ENCODE data around the gene HIBADH. TPM values are rescaled to one million over a fixed set of nuclear protein-coding genes. Genes with fewer than 3 reads are reported as not detected.

HIBADH gene
- total RNA-seq, 1 experiment from 2014 or later = 31.2 TPM

DNA sequence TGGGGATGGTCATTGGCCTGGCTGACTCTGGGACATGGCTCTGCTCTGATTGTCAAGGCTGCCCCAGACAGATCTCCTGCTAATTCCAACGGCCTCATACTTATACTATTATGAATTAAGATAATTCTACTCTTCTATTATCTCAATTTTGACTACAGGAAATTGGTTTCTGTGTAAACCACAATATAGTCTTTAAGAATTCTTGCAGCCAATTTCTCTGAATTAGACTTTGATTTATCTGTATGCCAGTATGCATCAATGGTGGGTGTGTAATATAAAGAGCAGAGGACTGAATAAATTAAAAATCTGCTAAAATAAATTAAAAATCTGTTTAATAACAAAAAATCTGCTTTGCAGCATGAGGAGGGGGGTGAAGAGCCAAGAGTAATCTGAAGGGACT, 27.0 kb downstream of the HIBADH start:
- no peaks in the 10 kb centered on the region for H3K9me3 ChIP-seq (ENCODE audit: control insufficient read depth, insufficient read depth, low read depth, low read length)
- H3K27me3 ChIP-seq (ENCODE audit: control insufficient read depth, insufficient read depth, low read length) = no peaks in the 10 kb centered on the region
- intact Hi-C loops (cut with micrococcal nuclease; ENCODE audit: unreplicated experiment) = no loop called here
- CTCF ChIA-PET = no interaction called here
- BruUV-seq (replicated peaks) = no TSS peak
- no peaks in the 10 kb centered on the region for H3K36me3 ChIP-seq (ENCODE audit: control insufficient read depth, insufficient read depth, low read length)
- DNase-seq (ENCODE audit: low read depth, low spot score) = no peak
- in situ Hi-C loops (cut with HindIII; ENCODE audit: low pct_unique_long_range_greater_than_20kb, low sequenced_read_pairs) = no loop called here
- TF ChIP-seq REST (IDR thresholded peaks at IDR 0.05; ENCODE audit: insufficient read depth in 1 of 2, low read depth in 2 of 2, low read length in 1 of 2) (no peak), POLR2AphosphoS5 (IDR thresholded peaks at IDR 0.05; ENCODE audit: low read depth, low read length) (no peak), SIN3A (IDR thresholded peaks at IDR 0.05; ENCODE audit: borderline replicate concordance, insufficient read depth, low read depth, low read length) (no peak), CTCF (IDR thresholded peaks at IDR 0.05) (no peak), TCF7L2 (IDR thresholded peaks at IDR 0.05; ENCODE audit: low read depth, low read length) (no peak)
- peaks cover under 1% of the 10 kb centered on the region; the same call in 1 of the 2 replicates for H3K4me1 ChIP-seq (ENCODE audit: control insufficient read depth, insufficient read depth, low read length)
- no peak for ATAC-seq
- POLR2A ChIA-PET = no interaction called here
- H3K4me3 ChIP-seq (ENCODE audit: low read depth in 2 of 2, low read length in 2 of 2) = no peak overlapping the region
- H3K27ac ChIP-seq (ENCODE audit: low read length) = no peak overlapping the region

GRCh38 chr7:27634671-27635493, 27.8 kb downstream of the HIBADH start:
- POLR2A ChIA-PET = no interaction called here
- intact Hi-C loops (cut with micrococcal nuclease; ENCODE audit: unreplicated experiment) = no loop called here
- Histone ChIP-seq H3K4me1 (ENCODE audit: control insufficient read depth, insufficient read depth, low read length) (no peaks in the 10 kb centered on the region), H3K36me3 (ENCODE audit: control insufficient read depth, insufficient read depth, low read length) (no peaks in the 10 kb centered on the region), H3K9me3 (ENCODE audit: control insufficient read depth, insufficient read depth, low read depth, low read length) (no peaks in the 10 kb centered on the region), H3K4me3 (ENCODE audit: low read depth in 2 of 2, low read length in 2 of 2) (no peak overlapping the region), H3K27me3 (ENCODE audit: control insufficient read depth, insufficient read depth, low read length) (no peaks in the 10 kb centered on the region), H3K27ac (ENCODE audit: low read length) (no peak overlapping the region)
- no peak for DNase-seq (ENCODE audit: low read depth, low spot score)
- ATAC-seq = no peak
- in situ Hi-C loops (cut with HindIII; ENCODE audit: low pct_unique_long_range_greater_than_20kb, low sequenced_read_pairs) = no loop called here
- no TSS peak for BruUV-seq (replicated peaks)
- TF ChIP-seq TCF7L2 (IDR thresholded peaks at IDR 0.05; ENCODE audit: low read depth, low read length) = no peak
- no peak for TF ChIP-seq REST (IDR thresholded peaks at IDR 0.05; ENCODE audit: insufficient read depth in 1 of 2, low read depth in 2 of 2, low read length in 1 of 2)
- TF ChIP-seq POLR2AphosphoS5 (IDR thresholded peaks at IDR 0.05; ENCODE audit: low read depth, low read length) = no peak
- TF ChIP-seq CTCF (IDR thresholded peaks at IDR 0.05) = no peak
- TF ChIP-seq SIN3A (IDR thresholded peaks at IDR 0.05; ENCODE audit: borderline replicate concordance, insufficient read depth, low read depth, low read length) = no peak
- CTCF ChIA-PET = no interaction called here

Data from Panc1 (cell line).